ENCODE results near the gene DEFB113.
"Not testable (repeated sequence)": the region's sequence is repeated elsewhere in the genome, so short reads cannot be mapped to it uniquely, and the experiment has no call there.

The DEFB113 gene, protein sequence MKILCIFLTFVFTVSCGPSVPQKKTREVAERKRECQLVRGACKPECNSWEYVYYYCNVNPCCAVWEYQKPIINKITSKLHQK

DNA sequence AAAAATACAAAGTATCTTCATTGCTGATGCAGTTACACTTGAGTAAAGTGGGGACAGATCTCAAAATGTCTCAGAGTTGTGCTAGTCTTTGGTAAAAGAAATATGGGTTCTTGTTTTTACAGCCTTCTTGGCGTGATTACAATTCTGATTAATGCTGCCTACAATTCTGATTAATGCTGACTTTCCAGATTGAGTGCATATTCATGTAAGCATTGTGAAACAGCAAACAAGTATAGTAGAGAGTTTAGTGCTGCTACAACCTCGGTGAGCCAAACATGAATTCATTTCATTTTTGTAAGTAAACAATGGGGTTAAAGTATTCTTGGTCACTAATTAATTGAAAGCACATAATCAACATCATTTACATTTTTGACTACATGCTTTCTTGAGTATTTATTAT, at the start of gene DEFB113:
Gene DEFB113, minus strand, starts transcription at position 21 of the 400 bp plus-strand sequence. Its CDS starts 0 bp downstream, at position 21.
- DNase-seq (ENCODE audit: low read depth, low spot score) = no peak

GRCh38 chr6:50007819-50008218, 38.4 kb upstream of the DEFB113 start:
- DNase-seq (ENCODE audit: low read depth, low spot score) = no peak

GRCh38 chr6:50003139-50003538, 33.7 kb upstream of the DEFB113 start:
- DNase-seq (ENCODE audit: low read depth, low spot score) = no peak

DNA sequence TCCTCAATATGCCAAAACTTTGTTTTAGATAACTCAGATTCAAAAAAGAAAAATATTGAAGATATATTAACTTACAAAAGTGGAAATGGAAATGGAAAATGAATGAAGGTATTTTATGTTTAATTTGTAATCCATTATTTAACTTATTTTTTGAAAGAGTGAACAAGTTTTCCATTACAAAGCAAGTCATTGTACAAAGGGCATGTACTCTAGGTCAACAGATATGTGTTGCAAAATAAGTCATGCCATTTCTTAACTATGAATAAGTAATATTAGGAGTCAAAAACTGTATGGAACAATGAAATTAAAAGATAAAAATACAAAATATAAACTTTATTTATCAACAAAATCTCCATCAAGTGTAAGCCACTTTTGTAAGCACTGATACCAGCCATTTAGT, 25.9 kb upstream of the DEFB113 start:
- no peak for DNase-seq (ENCODE audit: low read depth, low spot score)

DNA sequence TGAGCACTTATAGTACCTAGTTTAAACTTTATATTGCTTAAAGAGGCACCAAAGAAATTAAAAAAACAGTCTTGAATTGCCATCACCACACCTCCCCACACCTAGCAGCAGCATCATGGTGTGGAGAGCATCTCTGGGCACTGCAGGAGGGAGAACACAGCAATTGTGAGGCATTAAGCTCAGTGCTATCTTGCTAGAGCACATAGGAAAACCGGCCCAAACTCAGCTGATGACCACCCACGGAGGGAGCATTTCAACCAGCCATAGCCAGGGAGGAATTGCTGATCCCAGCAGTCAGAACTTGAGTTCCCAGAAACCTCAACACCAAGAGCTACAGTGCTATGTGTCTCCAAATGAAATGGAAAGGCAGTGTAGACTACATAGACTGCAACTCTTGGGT, 19.5 kb upstream of the DEFB113 start:
- no peak for DNase-seq (ENCODE audit: low read depth, low spot score)

GRCh38 chr6:49987749-49988148, 18.3 kb upstream of the DEFB113 start:
- DNase-seq (ENCODE audit: low read depth, low spot score) = no peak

DNA sequence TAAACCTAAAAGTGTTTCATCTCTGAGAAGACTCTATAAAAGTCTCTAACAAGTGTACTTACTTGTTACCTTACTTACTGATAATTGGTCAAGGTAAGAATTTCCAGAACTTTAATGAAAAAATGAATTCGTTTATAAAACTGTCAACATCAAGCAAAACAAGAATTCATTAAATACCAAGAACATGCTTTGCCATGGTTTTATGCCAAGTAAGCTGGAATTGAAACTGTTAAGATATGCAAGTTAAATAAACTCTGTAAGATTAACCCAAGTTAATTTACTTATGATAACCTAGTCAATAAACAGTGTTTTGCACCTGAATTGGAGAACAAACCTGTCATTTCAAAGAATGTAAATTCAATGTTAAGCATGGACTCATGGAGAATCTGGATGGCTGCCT, 17.1 kb upstream of the DEFB113 start:
- DNase-seq (ENCODE audit: low read depth, low spot score) = no peak

- DNase-seq (ENCODE audit: low read depth, low spot score) = no peak
These were observed 12.6 kb upstream of the DEFB113 start for GRCh38 chr6:49982046-49982445.

- DNase-seq (ENCODE audit: low read depth, low spot score) = no peak
These were observed 11.5 kb upstream of the DEFB113 start for GRCh38 chr6:49980898-49981297.

DNA sequence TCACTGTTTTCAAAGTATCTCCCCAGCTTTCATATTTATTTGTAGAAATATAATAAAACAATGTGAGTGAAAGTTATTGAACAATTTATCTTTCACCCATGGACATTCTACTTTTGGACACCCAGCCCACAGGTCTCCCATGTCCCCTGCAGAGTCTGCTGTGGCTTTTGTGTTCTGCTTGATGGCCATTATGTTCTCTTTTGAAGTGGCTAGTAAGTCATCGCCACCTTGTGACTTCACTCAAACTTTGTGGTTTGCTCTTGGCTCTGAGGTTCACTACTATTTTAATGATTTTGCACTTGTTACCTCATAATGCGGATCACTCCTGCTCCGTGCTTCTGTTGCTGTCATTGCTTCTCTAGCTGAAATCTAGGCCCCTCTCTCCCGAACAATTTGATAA, 10.2 kb upstream of the DEFB113 start:
- DNase-seq (ENCODE audit: low read depth, low spot score) = no peak

GRCh38 chr6:49978332-49979226, 9.2 kb upstream of the DEFB113 start:
- DNase-seq (ENCODE audit: low read depth, low spot score) = no peak

DNA sequence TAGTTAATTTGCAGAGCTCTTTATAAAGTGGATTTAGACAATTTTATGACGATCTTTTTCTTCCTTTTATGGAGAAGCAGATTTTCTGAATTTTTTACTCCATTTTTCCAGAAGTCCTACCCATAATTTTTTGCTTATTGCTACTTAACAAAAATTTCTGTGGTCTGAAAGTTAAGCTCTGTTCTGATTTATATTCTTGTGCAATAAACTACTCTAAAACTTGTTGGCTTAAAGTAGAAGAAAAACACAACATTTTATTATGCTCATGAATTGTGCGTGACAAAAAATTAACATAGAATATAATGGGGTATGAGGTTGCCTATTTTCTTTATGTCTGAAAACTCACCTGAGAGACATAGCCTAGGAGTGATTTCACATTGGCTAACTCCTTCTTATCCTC, 2.6 kb downstream of the DEFB113 start:
- no peak for DNase-seq (ENCODE audit: low read depth, low spot score)

GRCh38 chr6:49966334-49966733, 3.1 kb downstream of the DEFB113 start:
- no peak for DNase-seq (ENCODE audit: low read depth, low spot score)

GRCh38 chr6:49964064-49964463, 5.4 kb downstream of the DEFB113 start, which contains the start of gene DEFB114:
Gene DEFB114 (minus strand): TSS chr6:49964164. CDS start chr6:49964105, 59 bp downstream.
- no peak for DNase-seq (ENCODE audit: low read depth, low spot score)

DNA sequence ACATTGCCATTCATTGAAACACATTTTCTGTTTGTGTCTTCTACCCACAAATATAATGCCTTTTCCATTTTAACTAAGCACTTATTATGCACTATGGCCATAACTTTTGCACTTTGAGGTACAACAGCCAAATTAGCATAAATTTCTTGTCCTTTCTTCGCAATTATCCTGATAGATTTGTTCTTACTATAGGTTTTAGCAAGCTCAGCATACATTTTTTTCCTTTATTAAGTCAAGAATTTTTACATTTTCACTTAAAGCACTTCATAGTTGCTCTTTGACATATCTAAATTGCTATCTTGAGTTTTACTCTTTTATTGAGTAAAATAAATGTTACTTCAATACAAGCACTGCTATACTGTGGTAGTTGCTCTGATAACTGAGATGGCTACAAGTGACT, 11.2 kb downstream of the DEFB113 start:
- no peak for DNase-seq (ENCODE audit: low read depth, low spot score)

DNA sequence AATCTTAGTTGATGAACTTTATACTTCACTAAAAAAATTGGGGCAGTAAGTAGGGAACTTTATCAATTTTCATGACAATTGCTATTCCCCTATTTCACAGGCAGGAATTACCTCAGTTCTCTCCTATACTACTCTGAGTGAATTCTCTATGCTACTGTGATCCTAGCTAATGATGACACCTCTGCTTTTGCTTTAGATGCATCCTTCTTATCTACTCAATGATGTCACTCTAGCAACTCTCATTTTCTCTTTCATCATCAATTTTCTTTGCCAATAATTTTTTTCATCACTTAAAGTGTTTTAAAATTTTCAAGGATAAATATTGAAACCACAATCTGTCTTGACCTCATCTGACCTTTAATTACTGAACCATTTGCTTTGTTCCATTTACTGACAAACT, 13.6 kb downstream of the DEFB113 start:
- DNase-seq (ENCODE audit: low read depth, low spot score) = no peak

DNA sequence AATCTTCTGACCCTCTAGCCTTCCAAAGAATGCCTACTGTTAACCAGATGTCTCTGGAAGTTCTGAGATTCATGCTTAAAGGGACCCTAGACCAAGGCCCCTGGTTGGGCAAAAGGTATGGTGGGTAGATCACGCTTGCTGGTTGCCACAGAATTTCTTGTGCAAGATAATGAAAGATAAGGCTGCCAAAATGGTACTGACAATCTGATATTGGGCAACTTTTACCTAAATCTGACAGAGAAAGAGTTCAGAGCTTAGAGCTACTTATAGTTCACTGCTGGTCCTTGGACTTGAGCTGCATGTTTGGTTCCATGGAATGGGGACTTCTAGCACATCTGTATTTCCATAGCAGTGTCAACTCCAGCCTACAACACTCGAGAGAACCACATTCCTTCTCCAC, 17.5 kb downstream of the DEFB113 start:
- DNase-seq (ENCODE audit: low read depth, low spot score) = no peak

DNA sequence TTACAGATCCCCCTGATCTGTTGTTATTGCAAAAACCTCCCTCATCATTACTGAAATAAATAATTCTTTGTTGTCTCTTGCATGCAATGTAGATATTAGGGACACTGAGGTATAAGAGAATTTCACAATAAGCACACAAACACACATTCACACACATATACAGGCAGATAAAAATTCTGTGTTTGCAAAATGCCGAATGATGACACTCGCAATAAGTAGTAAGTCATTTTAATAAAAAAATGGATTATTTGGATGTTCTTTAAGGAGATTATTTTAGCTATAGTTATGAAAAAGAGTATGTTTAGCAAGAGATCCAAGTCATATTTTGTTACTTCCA, 19.0 kb downstream of the DEFB113 start:
- no peak for DNase-seq (ENCODE audit: low read depth, low spot score)

DNA sequence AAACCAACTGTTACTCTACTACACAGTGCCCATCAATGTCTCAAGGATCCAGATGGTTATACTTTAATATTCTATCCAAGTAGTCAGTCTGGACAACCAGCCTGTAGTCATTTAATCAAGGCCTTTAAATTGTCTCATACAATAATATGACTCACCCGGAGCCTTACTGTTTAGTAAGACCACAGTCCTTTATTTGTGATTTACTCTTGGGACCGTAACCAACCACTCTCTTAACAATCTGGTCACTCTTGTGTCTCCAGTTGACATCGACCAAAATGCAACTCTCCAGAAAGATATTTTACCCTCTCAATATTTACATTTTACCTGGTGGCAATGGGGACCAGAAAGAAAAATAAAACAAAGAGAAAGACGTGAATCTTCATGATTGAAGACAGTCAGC, 20.4 kb downstream of the DEFB113 start:
- DNase-seq (ENCODE audit: low read depth, low spot score) = no peak

DNA sequence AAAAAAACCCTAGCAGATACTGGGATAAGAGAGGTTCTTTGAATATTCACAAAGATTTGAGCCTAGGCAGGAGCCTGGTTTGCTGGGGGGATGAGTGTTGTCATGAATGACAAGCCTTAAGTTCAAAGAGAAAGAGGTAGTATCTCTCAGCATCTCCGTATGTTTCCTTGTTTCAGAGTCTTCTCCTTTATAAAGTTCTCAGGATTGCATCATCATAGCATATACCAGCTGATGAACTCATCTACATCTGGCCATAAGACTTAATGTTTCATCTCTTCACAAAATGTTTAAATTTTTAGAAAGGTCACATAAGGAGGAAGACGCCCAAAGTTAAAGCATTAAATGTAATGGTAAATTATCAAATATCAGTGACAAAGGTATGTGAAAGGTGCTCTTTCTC, 22.6 kb downstream of the DEFB113 start:
- DNase-seq (ENCODE audit: low read depth, low spot score) = no peak

- DNase-seq (ENCODE audit: low read depth, low spot score) = not testable (repeated sequence)
These were observed 25.4 kb downstream of the DEFB113 start for GRCh38 chr6:49944068-49944467.

DNA sequence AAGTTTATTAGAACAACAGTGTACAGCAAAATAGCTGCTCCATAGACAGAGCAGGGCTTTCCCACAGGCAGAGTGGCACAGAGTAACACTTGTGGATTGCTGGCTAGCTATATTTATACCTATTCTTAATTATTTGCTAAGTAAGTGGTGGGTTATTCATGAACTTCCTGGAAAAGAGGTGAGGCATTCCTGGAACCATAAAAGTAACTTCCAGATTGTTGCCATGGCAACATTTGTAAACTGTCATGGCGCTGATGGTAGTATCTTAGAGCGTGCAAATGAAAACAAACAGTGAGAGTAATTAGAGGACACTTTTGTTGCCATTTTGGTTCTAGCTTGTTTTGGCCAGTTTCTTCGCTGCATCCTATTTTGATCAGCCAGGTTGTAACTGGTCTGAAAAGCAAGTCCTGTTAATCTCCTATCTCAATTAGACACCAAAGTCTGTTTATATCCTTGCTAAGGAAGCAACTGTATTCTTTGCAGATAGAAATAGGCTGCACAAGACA, 29.4 kb downstream of the DEFB113 start:
- no peak for DNase-seq (ENCODE audit: low read depth, low spot score)

DNA sequence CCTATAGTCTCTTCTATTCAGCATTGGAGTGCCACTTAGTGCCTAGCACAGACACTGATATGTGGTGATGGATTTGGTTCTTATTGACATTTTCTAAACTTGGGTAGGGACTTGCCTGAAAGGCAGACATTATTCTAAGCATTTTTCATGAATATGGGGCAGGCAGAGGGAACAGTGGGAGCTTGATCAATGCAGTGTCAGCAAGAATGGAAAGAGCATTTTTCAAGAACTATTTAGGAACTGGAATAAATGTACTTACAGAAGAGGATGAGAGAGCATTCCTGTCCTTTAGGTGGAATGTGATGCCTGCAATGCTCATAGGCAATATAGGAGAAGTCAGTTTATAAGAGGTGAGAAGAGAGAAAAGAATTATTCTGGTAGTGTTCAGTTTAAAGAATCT, 31.6 kb downstream of the DEFB113 start:
- DNase-seq (ENCODE audit: low read depth, low spot score) = no peak

All from smooth muscle cell of the brain vasculature (primary cell).